ENCODE results near the gene C12orf75.
"Not testable (repeated sequence)": the region's sequence is repeated elsewhere in the genome, so short reads cannot be mapped to it uniquely, and the experiment has no call there.

The C12orf75 gene

DNA sequence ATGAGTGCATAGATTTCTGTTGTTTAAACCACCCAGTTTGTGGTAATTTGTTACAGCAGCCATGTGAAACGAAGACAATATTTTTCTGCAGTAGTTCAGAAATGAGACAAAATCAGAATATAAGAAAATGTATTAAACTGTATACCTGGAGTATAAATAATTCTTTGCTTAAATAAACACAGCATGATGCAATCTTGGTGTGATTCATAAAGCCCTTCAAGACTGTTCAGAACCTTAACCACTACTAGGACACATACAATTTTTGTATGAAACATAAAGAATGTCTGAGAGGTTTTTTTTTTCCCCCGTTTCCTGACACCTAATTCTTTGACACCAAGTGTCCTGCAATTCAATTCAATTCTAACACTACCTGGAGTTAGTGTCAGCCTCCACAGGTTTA, 10.5 kb downstream of the C12orf75 start:
- H3K4me3 ChIP-seq (ENCODE audit: low read depth, low read length) = no peak overlapping the region
- no peak for DNase-seq (ENCODE audit: low read depth)
- TF ChIP-seq, protein P1, sequence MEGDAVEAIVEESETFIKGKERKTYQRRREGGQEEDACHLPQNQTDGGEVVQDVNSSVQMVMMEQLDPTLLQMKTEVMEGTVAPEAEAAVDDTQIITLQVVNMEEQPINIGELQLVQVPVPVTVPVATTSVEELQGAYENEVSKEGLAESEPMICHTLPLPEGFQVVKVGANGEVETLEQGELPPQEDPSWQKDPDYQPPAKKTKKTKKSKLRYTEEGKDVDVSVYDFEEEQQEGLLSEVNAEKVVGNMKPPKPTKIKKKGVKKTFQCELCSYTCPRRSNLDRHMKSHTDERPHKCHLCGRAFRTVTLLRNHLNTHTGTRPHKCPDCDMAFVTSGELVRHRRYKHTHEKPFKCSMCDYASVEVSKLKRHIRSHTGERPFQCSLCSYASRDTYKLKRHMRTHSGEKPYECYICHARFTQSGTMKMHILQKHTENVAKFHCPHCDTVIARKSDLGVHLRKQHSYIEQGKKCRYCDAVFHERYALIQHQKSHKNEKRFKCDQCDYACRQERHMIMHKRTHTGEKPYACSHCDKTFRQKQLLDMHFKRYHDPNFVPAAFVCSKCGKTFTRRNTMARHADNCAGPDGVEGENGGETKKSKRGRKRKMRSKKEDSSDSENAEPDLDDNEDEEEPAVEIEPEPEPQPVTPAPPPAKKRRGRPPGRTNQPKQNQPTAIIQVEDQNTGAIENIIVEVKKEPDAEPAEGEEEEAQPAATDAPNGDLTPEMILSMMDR (IDR thresholded peaks at IDR 0.05; ENCODE audit: control insufficient read depth, extremely low read depth, insufficient read depth) = no peak

DNA sequence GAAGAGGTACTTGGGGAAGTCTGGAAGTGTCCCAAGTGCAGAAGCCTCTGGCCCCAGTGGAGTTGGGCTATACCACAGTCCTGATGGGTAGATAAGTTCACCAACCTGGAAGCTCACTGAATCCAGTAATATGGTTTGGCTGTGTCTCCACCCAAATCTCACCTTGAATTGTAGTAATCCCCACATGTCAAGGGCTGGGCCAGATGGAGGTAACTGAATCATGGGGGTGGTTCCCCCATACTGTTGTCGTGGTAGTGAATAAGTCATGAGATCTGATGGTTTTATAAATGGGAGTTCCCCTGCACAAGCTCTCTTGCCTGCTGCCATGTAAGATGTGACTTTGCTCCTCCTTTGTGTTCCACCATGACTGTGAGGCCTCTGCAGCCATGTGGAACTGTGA, 11.1 kb downstream of the C12orf75 start:
- DNase-seq (ENCODE audit: low read depth); H3K4me3 ChIP-seq (ENCODE audit: low read depth, low read length): not testable (repeated sequence)

DNA sequence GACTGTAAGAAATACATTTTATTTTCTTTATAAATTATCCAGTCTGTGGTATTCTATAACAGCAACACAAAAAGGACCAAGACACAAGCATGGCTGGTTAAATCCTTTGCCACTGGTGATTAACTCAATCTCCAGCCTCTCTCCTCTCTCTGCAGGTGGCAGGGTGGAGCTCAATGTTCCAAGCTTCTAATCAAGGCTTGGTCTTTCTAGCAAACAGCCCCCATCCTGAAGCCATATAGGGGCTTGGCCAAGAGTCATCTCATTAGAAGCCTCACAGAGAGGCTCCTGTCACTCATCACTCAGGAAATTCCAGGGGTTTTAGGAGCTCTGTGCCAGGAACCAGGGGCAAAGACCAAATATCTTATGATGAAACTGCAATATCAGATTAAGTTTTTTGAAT, 12.0 kb downstream of the C12orf75 start:
- DNase-seq (ENCODE audit: low read depth) = no peak
- H3K4me3 ChIP-seq (ENCODE audit: low read depth, low read length) = no peak overlapping the region
- TF ChIP-seq, protein P1 (IDR thresholded peaks at IDR 0.05; ENCODE audit: control insufficient read depth, extremely low read depth, insufficient read depth) = no peak

DNA sequence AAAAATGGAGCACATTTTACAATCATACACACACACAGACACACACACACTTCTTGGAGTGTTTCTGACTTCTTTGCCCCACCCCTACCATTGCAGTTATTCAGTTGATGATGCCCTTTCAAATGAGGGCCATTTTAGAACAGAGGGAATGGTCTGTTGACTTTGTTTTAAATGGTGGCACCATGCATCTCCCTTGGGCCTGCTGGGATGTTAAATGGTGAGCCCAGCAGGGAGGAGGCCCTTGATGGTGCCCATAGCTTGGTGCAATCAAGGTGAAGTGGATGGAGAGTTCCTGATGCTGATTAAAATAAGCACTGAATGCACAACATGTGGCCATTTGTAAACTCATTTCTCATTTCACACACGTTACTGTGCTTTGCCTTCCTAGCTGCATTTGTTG, 13.3 kb downstream of the C12orf75 start:
- DNase-seq (ENCODE audit: low read depth) = no peak
- TF ChIP-seq, protein P1 (IDR thresholded peaks at IDR 0.05; ENCODE audit: control insufficient read depth, extremely low read depth, insufficient read depth) = no peak
- H3K4me3 ChIP-seq (ENCODE audit: low read depth, low read length) = no peak overlapping the region

DNA sequence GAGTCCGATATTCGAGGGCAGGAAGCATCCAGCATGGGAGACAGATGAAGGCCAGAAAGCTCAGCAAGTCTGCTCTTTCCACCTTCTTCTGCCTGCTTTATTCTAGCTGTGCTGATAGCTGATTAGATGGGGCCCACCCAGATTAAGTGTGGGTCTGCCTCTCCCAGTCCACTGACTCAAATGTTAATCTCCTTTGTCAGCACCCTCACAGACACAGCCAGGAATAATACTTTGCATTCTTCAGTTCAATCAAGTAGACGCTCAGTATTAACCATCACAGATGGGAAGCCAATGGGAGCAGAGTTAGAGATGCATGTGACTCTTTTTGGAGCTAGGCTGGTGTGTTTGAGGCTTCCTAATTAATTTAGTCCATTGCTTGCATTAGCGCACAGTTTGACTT, 17.0 kb downstream of the C12orf75 start:
- H3K4me3 ChIP-seq (ENCODE audit: low read depth, low read length) = no peak overlapping the region
- TF ChIP-seq, protein P1 (IDR thresholded peaks at IDR 0.05; ENCODE audit: control insufficient read depth, extremely low read depth, insufficient read depth) = no peak
- no peak for DNase-seq (ENCODE audit: low read depth)

DNA sequence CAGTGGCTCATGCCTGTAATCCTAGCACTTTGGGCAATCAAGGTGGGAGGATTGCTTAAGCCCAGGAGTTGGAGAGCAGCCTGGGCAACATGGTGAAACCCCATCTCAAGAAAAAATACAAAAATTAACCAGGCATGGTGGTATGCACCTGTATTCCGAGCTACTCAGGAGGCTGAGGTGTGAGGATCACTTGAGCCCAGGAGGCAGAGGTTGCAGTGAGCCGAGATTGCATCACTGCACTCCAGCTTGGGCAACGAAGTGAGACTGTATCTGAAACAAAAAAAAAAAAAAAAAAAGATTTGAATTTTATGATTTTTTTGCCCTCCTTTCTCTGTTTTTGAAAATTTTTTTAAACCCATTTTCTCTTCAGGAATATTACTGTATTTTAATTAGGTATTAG, 17.7 kb downstream of the C12orf75 start:
- no peak overlapping the region for H3K4me3 ChIP-seq (ENCODE audit: low read depth, low read length)
- DNase-seq (ENCODE audit: low read depth) = no peak
- TF ChIP-seq, protein P1 (IDR thresholded peaks at IDR 0.05; ENCODE audit: control insufficient read depth, extremely low read depth, insufficient read depth) = no peak

DNA sequence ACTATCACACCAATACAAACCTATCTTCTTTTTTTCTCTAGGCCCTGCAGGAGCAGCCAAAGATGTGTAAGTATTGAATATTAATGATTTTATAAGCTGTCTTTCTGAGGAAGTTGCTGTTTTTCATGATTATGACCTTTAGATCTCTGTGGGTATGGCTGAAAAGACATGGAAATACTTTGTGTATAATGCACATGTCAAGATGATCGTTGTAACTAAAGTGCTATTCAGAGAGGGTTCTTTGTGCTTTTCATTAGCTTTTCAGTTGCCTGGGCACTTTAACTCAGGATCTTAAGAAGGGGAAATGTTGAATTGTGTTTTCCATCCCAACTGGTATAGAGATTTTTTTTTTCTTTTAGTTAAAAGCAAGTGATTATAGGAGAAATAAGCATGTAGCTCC, 18.1 kb downstream of the C12orf75 start:
- no peak overlapping the region for H3K4me3 ChIP-seq (ENCODE audit: low read depth, low read length)
- DNase-seq (ENCODE audit: low read depth) = no peak
- TF ChIP-seq, protein P1 (IDR thresholded peaks at IDR 0.05; ENCODE audit: control insufficient read depth, extremely low read depth, insufficient read depth) = no peak

DNA sequence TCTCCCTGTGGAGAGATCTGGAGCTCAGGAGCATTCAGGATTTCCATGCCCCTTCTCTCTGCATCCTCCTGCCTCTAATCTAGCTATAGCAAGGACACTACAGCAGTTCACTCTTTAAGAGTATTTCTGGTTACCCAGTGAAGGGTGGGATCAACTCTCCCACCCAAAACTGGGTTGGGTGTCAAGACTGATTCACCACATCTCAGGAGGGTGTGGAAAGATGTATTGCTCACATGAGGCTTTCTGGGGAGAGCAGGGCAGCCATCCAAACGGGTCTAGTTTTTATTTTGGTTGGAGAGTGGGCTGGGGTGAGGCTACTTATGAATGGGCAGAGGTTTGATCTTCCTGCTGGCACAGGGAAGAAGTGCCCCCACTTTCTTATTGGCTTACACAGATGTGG, 18.6 kb downstream of the C12orf75 start:
- DNase-seq (ENCODE audit: low read depth) = no peak
- TF ChIP-seq, protein P1 (IDR thresholded peaks at IDR 0.05; ENCODE audit: control insufficient read depth, extremely low read depth, insufficient read depth) = no peak
- H3K4me3 ChIP-seq (ENCODE audit: low read depth, low read length) = no peak overlapping the region
